ENCODE results near the gene HS1BP3. TPM values are rescaled to one million over a fixed set of nuclear protein-coding genes. Genes with fewer than 3 reads are reported as not detected.

HS1BP3 gene
- polyA plus RNA-seq, 1 donor = 10.3 TPM

DNA sequence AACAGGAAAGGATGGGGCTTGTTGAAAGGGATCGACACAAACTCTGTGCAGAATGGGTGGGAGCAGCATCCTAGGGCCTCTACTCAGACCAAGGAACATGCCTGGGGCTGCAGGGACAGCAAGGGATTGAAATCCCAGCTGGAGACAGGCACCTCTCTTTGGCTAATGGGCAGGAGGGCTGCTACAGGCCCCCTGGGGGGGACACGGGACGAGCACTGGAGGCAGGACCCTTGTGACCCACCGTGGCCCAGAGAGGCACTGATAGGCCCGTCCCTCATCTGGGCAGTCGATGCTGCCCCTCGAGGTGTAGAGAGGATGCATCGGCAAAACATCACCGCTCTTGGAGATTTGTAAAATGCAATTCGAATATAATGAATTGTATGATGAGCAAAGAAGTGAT lies 5.1 kb downstream of the HS1BP3 start:
- DNase-seq = no peak

DNA sequence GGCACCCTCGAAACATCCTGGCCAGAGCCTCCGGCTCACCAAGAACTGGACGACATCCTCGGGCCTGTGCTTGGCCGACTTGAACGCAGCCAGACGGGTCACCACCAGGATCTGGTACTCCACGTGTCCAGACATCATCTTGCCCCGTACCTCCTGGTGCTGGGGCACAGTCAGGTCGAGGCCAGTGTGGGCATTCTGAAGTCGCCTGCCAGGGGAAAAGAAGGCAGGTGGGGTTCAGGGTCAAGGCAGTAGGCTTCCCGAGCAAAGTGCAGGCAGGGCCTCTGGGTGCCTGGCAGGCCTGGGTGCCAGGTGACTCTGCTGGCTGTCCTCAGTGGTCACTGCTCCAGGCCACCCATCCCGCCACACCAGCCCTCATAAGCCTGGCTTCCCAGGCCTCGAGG lies 5.6 kb downstream of the HS1BP3 start:
- DNase-seq = no peak

DNA sequence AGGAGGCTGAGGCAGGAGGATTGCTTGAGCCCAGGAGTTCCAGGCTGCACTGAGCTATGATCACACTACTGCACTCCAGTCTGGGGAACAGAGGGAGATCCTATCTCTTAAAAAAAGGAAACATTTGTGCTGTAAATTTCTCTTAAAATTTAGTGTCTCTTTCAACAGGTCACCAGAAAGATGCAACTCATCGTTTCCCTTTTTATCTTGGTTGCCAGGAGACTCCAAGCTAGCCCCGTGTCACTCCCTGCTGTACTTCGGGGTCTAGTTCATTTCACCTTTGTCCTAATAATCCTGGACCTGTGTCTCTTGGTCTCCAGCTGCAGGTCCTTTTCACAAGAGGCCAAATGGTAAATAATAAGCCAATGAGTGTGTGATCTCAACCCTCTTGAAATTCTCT lies 7.1 kb downstream of the HS1BP3 start:
- DNase-seq = no peak

GRCh38 chr2:20643060-20643459 lies 7.8 kb downstream of the HS1BP3 start:
- no peak for DNase-seq

DNA sequence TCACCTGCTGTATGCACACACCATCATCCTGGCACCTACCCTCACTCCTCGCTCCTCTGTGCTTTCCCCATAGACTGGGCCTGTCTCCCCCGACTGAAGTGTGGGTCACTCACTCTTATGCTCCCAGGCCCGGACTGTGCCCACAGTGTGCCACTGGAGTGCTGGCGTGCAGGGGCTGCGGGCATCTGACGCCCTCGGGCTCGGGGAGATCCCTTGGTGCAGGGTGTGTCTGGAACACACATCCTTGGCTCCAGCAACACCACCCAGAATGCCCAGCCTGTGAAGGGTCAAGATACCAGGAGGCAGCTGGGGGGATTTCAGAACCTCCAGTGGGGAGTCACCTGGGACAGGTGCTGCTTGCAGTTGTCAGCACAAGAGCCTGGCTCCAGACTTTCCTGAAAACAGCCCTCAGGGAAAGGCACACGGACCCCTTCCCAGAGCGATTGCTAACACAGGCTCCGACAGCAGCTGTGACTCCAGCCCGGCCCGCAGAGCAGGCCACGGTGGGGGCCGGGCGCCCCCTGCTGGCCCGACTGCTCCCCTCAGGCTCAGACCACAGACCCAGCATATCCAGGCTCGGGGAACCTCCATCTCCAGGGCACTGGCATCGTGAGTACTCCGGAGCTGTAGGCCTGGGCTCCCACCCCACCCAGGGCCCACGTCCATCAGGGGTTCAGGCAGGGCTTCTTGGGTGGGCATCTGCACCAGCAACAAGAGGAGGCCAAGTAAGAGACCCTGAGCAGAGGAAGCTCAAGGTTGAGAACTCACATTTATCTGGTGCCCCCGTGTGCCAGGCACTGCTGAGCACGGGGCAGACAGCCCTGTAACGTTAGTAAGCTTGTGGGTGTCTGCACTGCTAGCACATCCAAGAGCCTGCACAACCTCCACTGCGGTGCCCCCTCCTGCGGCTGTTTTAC lies 8.6 kb downstream of the HS1BP3 start:
- peak; percentile 80 for DNase-seq

- no peak for DNase-seq
Observed at GRCh38 chr2:20641123-20641985, 9.5 kb downstream of the HS1BP3 start.

DNA sequence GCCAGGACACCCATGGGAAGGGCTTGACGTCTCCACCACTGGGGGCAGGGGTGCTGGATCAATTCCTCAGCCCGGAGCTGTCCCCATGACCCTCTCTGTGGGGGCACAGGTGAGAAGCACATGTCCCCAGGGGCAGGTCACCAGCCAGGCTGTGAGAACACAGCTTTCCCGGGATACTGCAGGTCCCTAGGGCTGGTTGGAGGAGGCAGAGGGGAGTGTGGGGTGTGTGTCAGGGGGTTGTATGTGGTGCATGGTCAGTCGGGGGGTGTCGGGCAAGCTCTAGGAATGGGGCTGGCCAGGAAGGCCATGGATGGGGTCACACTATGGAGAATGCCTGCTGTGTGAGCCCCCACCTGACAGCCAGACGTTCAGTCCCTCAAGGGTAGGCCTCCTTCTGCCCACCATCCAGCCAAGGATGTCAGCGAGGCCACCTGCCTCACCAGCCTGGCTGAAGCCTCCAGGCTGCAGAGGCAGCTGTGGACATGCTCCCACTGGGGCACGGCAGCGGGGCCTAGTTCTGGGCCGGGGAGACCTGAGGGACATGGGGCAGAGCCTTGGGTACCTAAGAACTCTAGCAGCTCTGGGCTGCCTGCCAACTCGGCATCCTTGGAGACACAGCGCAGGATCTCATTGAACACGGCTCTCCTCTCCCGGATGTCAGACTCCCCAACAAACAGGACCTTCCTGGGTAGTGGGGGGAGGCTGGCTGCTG lies 10.3 kb downstream of the HS1BP3 start:
- DNase-seq = no peak

- DNase-seq = no peak
Observed at GRCh38 chr2:20638646-20639430, 12.1 kb downstream of the HS1BP3 start.

DNA sequence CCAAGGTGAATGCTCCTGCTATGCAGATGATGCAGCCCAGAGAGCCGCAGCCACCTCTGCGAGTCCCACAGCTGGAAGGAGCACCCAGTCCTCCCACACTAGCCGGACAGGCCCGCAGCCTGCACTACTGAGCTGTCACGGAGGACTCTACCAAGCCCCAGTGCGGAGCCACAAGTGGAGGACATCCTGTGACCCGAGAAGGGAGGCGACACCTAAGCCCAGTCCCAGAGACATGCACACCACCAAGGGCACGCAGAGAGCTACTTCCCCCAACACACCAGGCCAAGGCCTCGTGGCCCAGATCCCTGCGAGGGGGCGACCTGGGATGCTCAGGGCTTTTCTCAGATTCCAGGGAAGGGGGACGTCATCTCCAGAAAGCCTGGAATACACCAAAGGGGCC lies 12.9 kb downstream of the HS1BP3 start:
- DNase-seq = no peak

DNA sequence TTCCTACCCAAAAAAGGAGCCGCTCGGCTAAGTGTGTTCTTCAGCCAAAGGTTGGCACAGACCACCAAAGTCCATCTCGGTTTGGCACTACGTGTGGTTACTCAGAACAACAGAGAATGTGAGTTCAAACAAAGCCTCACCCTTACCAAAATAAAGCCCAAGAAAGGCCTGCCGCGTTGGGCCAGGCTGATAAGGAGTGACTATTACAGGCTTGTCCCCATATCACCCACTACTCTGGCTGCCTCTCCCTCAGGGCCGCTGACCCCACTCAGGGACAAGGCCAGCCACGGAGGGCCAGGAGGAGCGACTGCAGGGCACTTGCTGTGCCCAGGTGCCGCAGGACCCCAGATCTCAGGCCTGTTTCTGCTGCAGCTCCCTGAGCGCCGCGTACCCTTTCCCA lies 13.8 kb downstream of the HS1BP3 start:
- DNase-seq = no peak

GRCh38 chr2:20635675-20636584 lies 15.0 kb downstream of the HS1BP3 start:
- DNase-seq = peak; percentile 89

DNA sequence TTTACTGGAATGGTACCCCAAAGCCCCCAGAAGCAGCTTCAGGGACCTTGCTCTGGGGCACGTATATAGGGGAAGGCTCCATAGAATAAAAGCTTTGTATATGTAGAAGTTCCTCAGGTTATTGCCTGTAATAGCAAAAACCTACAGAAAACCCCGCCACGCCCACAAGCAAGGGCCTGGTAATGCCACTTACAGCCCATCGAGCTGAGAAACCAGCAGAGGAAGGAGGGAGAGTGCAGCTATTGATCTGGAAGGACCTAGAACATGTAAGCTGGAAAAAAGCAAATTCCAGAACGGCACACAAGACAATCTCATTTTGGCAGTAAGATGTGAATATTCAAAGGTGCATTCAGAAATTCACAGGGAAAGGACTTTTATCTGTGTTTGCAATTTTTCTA lies 15.8 kb downstream of the HS1BP3 start:
- DNase-seq = no peak

DNA sequence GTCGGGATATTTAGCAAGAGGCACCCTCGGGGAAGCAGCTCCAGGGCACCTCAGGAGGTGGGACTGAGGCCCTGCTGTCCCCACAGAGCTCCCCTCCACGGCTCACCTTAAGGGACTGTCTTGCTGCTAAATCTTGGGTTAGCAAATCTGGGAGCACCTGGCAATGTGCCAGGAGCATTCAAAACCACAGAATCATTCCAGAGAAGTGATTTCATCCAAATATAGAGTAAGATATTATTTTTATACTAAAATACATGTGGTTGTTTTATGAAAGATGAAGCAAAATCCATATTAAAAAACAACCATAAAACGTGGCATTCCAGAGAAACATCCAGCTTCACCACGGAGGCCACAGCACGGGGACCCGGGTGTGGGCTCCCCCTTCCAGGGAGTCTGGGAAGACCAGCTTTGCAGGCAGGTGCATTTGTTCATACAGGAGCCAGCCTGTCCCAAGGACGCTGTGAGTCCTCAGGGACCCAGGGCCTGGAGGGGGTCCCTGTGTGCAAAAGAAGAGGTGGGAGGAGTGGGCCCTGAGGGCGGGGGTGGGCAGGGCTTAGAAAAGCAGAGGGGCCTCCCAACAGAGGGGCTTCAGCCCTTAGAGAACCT lies 16.3 kb downstream of the HS1BP3 start:
- peak; percentile 43 for DNase-seq

DNA sequence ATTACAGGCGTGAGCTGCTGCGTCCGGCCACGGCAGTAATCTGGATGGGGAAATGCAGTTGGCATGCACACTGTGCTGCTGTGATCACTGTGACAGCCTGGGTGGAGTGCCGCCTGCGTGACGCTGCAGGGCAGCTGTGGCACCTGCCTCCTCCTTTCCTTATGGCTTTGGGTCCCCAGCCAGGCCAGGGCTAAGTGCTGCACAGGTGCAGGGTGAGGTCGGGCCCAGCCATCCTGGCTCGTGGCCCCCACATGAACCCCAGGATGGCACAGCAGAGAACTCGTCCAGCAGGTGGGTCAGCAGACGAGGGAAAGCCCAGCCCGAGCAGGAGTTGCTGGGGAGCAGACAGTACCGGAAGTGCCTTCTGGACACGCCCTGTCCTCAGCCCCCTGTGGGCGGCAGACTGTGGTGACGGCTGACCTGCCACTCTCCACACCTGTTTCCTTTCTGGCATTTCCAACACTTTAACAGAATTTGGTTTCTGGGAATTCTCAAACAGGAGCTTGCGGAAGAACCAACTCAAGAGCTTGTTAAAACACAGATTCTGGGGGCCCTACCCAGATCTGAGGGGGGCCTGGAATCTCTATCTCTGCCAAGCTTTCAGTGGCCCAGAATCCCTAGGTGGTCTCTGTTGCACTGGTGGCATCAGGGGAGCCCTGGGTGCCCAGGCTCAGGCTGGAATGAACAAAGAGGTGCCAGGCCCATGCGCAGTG lies 16.9 kb downstream of the HS1BP3 start:
- no peak for DNase-seq

DNA sequence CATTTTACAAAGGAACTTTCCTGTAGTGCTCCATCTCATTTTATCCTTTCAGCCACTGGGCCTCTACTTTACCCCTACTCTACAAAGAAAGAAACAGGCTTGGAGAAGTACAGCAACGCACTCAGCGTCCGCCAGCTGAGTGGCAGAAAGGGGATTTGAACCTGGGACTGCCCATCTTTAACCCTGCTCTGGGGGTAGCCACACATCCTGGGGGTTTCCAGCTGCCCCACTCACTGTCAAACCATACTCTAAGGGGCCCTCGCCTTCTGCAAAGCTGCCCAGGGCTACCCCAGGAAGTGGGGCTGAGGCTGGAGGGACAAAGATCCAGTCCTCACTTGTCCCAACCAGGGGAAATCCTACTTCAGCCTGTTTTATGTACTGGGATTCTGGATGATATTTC lies 17.9 kb downstream of the HS1BP3 start:
- no peak for DNase-seq

GRCh38 chr2:20632446-20632990 lies 18.4 kb downstream of the HS1BP3 start:
- DNase-seq = no peak

- no peak for DNase-seq
Observed at GRCh38 chr2:20631617-20632307, 19.1 kb downstream of the HS1BP3 start.

DNA sequence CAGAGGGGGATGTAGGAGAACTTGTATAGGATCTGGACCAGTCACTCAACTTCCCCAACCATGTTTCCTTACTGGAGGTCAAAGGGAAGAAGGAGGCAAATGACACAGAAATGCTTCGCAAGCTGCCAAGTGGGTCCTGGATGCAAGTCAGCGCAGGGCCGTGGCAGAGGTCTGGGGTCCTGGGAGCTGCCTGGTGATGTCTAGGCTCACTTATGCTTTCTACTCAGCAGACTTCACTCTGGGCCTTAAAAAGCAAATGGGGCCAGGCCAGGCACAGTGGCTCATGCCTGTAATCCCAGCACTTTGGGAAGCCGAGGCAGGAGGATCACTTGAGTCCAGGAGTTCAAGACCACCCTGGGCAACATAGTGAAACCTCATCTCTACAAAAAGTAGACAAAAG lies 19.9 kb downstream of the HS1BP3 start:
- DNase-seq = no peak

Data from hindlimb muscle (tissue), 1 donor.